GM23338 (cell line): ENCODE results near the gene ACAD9. TPM values are rescaled to one million over a fixed set of nuclear protein-coding genes. Genes with fewer than 3 reads are reported as not detected.

Experiments
- ATAC-seq: fragments of 200-7000 bp; cut with Tn5 transposase; 3 replicates; pipeline ENCODE4 v1.9.1; 2020
- DNase-seq: peaks from one replicate; pipeline ENCODE4 v3.0.0-alpha.2; 2015; ENCODE audit warnings: low spot score
- H2AFZ ChIP-seq: fragments of 200-600 bp; sonication (generic); 2 replicates; pipeline ENCODE4 v1.8.0; 2016; ENCODE audit warnings: antibody characterized with exemption, mild to moderate bottlenecking, moderate library complexity
- H3F3A ChIP-seq: fragments of 200-600 bp; sonication (generic); replicated peaks from 2 replicates; pipeline ENCODE4 v1.8.0; 2017; ENCODE audit warnings: antibody characterized with exemption, mixed run types, low read depth
- H3K27ac ChIP-seq: fragments of 200-600 bp; sonication (generic); 2 replicates; pipeline ENCODE4 v1.6.1; 2016; ENCODE audit warnings: low read depth
- H3K27me3 ChIP-seq: fragments of 200-600 bp; sonication (generic); 2 replicates; pipeline ENCODE4 v1.8.0; 2016; ENCODE audit warnings: mild to moderate bottlenecking, mixed run types, moderate library complexity; ENCODE audit not compliant: insufficient read depth
- H3K36me3 ChIP-seq: fragments of 200-600 bp; sonication (generic); 2 replicates; pipeline ENCODE4 v1.8.0; 2016; ENCODE audit warnings: mild to moderate bottlenecking; ENCODE audit not compliant: insufficient read depth
- H3K4me1 ChIP-seq: fragments of 200-600 bp; sonication (generic); 2 replicates; pipeline ENCODE4 v1.8.0; 2016; ENCODE audit warnings: mild to moderate bottlenecking, moderate library complexity; ENCODE audit not compliant: insufficient read depth
- H3K4me2 ChIP-seq: fragments of 200-600 bp; sonication (generic); 2 replicates; pipeline ENCODE4 v1.7.1; 2017; ENCODE audit warnings: mixed run types
- H3K4me3 ChIP-seq: fragments of 200-600 bp; sonication (generic); 2 replicates; pipeline ENCODE4 v1.6.1; 2016; ENCODE audit warnings: mixed run types
- H3K79me2 ChIP-seq: fragments of 200-600 bp; sonication (generic); replicated peaks from 2 replicates; pipeline ENCODE4 v1.8.0; 2017; ENCODE audit warnings: mild to moderate bottlenecking; ENCODE audit not compliant: insufficient read depth
- H3K9me2 ChIP-seq: fragments of 200-600 bp; sonication (generic); 2 replicates; pipeline ENCODE4 v1.8.0; 2017; ENCODE audit not compliant: insufficient read depth
- H4K20me1 ChIP-seq: fragments of 200-600 bp; sonication (generic); replicated peaks from 2 replicates; pipeline ENCODE4 v1.8.0; 2017; ENCODE audit warnings: mild to moderate bottlenecking; ENCODE audit not compliant: insufficient read depth
- H3K27ac Mint-ChIP-seq: 2 replicates; pipeline ENCODE4 v1.8.0; 2020; ENCODE audit warnings: inconsistent platforms, mild to moderate bottlenecking, moderate library complexity, mixed read lengths
- H3K27me3 Mint-ChIP-seq: 3 replicates; pipeline ENCODE4 v1.8.0; 2022; ENCODE audit warnings: low read depth, mild to moderate bottlenecking, moderate library complexity, mixed read lengths, inconsistent platforms; ENCODE audit not compliant: insufficient read depth, poor library complexity
- H3K36me3 Mint-ChIP-seq: 3 replicates; pipeline ENCODE4 v1.8.0; 2021; ENCODE audit warnings: low read depth, mild to moderate bottlenecking, inconsistent platforms, moderate library complexity, mixed read lengths
- H3K4me1 Mint-ChIP-seq: 3 replicates; pipeline ENCODE4 v1.8.0; 2020; ENCODE audit warnings: mild to moderate bottlenecking, inconsistent platforms, mixed read lengths
- H3K4me3 Mint-ChIP-seq: 3 replicates; pipeline ENCODE4 v1.8.0; 2021; ENCODE audit warnings: moderate library complexity, mild to moderate bottlenecking, inconsistent platforms, mixed read lengths
- H3K9me3 Mint-ChIP-seq: 3 replicates; pipeline ENCODE4 v1.8.0; 2020; ENCODE audit warnings: moderate library complexity, mild to moderate bottlenecking, inconsistent platforms, mixed read lengths
- CREB1 ChIP-seq: fragments of 250-450 bp; sonication (Bioruptor Pico); IDR thresholded peaks from 2 replicates; pipeline ENCODE4 v1.5.0; 2020; ENCODE audit warnings: low read depth, mild to moderate bottlenecking, moderate library complexity
- ETS1 ChIP-seq: IDR thresholded peaks from 2 replicates; pipeline ENCODE4 v1.6.1; 2016; ENCODE audit warnings: antibody characterized with exemption
- EZH2 ChIP-seq: fragments of 200-600 bp; sonication (generic); IDR thresholded peaks from one replicate; pipeline ENCODE4 v1.8.0; 2017; ENCODE audit warnings: antibody characterized with exemption, mild to moderate bottlenecking, low read depth; ENCODE audit not compliant: unreplicated experiment
- EZH2phosphoT487 ChIP-seq: fragments of 200-600 bp; sonication (generic); IDR thresholded peaks from one replicate; pipeline ENCODE4 v1.8.1; 2018; ENCODE audit warnings: antibody characterized with exemption; ENCODE audit not compliant: unreplicated experiment
- JUNB ChIP-seq: IDR thresholded peaks from one replicate; pipeline ENCODE4 v1.6.1; 2016; ENCODE audit warnings: antibody characterized with exemption; ENCODE audit not compliant: unreplicated experiment
- NANOG ChIP-seq: IDR thresholded peaks from 2 replicates; pipeline ENCODE4 v1.6.1; 2016; ENCODE audit warnings: antibody characterized with exemption, borderline replicate concordance
- POLR2AphosphoS5 ChIP-seq: IDR thresholded peaks from 2 replicates; pipeline ENCODE4 v1.6.1; 2016; ENCODE audit warnings: antibody characterized with exemption, low read depth
- STAT1 ChIP-seq: IDR thresholded peaks from one replicate; pipeline ENCODE4 v1.6.1; 2016; ENCODE audit warnings: antibody characterized with exemption; ENCODE audit not compliant: unreplicated experiment
- ZNF114 ChIP-seq: fragments of 250-450 bp; sonication (Bioruptor Pico); IDR thresholded peaks from 2 replicates; pipeline ENCODE4 v1.5.0; 2020; ENCODE audit warnings: mild to moderate bottlenecking, moderate library complexity
- ZNF331 ChIP-seq: fragments of 250-450 bp; sonication (Bioruptor Pico); IDR thresholded peaks from 2 replicates; pipeline ENCODE4 v1.5.0; 2020; ENCODE audit warnings: low read depth, mild to moderate bottlenecking, moderate library complexity
- ZNF462 ChIP-seq: fragments of 250-450 bp; sonication (Bioruptor Pico); IDR thresholded peaks from 2 replicates; pipeline ENCODE4 v1.5.0; 2020; ENCODE audit warnings: mild to moderate bottlenecking, moderate library complexity
- long read RNA-seq: library from polyadenylated mRNA; unstranded; transcript quantifications from one replicate; pipeline ENCODE4 v2.0.0, GENCODE V29; 2020; ENCODE audit not compliant: unreplicated experiment
- polyA plus RNA-seq: library from polyadenylated mRNA; unstranded; fragments of >200 nt; fragmentation: Nextera tagmentation; extraction: Ambion mirVana; gene quantifications from 2 replicates; pipeline ENCODE4 v1.2.1, GENCODE V29; 2016
- total RNA-seq: library from RNA; depleted of rRNA; stranded (reverse); fragments of >200 nt; shearing (Covaris generic); gene quantifications from 2 replicates; pipeline ENCODE4 v1.2.3, GENCODE V29; 2014; rRNA removed
- TF ChIP-seq, protein P1 (sequence below): IDR thresholded peaks from one replicate; pipeline ENCODE4 v1.6.1; 2018; ENCODE audit warnings: antibody characterized with exemption; ENCODE audit not compliant: unreplicated experiment
- TF ChIP-seq, protein P2 (sequence below), 2 experiments: fragments of 200-600 bp in 1 of 2; sonication (generic) in 1 of 2; conservative IDR thresholded peaks; 2 replicates each; pipeline versions ENCODE4 v1.5.1 to v1.6.1; 2016 to 2017; ENCODE audit warnings: antibody characterized with exemption in 2 of 2, low read depth in 2 of 2, mild to moderate bottlenecking in 2 of 2, moderate library complexity in 1 of 2

ACAD9 gene
- total RNA-seq (27.5 and 36.4 TPM in 2 replicates), polyA plus RNA-seq (21.2 and 23.7 TPM in 2 replicates)
- long read RNA-seq, transcript ACAD9-201 (18 exons, 2,454 nt): major isoform, 9 of 15 reads
- long read RNA-seq, partial matches to known transcripts: 1 of 15 reads
- long read RNA-seq, other reads (novel, unspliced or antisense): 3 of 15 reads

GRCh38 chr3:128879125-128879969 is at the start of gene ACAD9:
Gene ACAD9, plus strand, starts transcription at chr3:128879620. Its CDS starts 72 bp downstream, at chr3:128879692.
- ATAC-seq (peak; percentile 74), DNase-seq (peak; percentile 98)
- peak within 1 kb of the TSS; percentile 80 for H2AFZ ChIP-seq
- peaks cover 27% of the 10 kb centered on the region for H3K4me1 Mint-ChIP-seq
- peak within 1 kb of the TSS; percentile 97 for H3K4me2 ChIP-seq
- H4K20me1 ChIP-seq: no peaks in the 10 kb centered on the region; the same call in 1 of the 2 replicates
- H3K4me3 ChIP-seq: peak within 1 kb of the TSS; percentile 81
- H3K9me3 Mint-ChIP-seq: no peaks in the 10 kb centered on the region
- peaks cover 19% of the 10 kb centered on the region; the same call in 1 of the 2 replicates for H3K4me1 ChIP-seq
- H3K27ac ChIP-seq: peak within 1 kb of the TSS; percentile 91
- TF ChIP-seq, protein P1, sequence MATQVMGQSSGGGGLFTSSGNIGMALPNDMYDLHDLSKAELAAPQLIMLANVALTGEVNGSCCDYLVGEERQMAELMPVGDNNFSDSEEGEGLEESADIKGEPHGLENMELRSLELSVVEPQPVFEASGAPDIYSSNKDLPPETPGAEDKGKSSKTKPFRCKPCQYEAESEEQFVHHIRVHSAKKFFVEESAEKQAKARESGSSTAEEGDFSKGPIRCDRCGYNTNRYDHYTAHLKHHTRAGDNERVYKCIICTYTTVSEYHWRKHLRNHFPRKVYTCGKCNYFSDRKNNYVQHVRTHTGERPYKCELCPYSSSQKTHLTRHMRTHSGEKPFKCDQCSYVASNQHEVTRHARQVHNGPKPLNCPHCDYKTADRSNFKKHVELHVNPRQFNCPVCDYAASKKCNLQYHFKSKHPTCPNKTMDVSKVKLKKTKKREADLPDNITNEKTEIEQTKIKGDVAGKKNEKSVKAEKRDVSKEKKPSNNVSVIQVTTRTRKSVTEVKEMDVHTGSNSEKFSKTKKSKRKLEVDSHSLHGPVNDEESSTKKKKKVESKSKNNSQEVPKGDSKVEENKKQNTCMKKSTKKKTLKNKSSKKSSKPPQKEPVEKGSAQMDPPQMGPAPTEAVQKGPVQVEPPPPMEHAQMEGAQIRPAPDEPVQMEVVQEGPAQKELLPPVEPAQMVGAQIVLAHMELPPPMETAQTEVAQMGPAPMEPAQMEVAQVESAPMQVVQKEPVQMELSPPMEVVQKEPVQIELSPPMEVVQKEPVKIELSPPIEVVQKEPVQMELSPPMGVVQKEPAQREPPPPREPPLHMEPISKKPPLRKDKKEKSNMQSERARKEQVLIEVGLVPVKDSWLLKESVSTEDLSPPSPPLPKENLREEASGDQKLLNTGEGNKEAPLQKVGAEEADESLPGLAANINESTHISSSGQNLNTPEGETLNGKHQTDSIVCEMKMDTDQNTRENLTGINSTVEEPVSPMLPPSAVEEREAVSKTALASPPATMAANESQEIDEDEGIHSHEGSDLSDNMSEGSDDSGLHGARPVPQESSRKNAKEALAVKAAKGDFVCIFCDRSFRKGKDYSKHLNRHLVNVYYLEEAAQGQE: no peak
- TF ChIP-seq ZNF114 (CRISPR knock-in tag): no peak
- TF ChIP-seq CREB1 (CRISPR knock-in tag): peak; percentile 100
- TF ChIP-seq ETS1: no peak; the same call in 1 of the 2 replicates
- no peak for TF ChIP-seq JUNB
- peak; percentile 91 for TF ChIP-seq POLR2AphosphoS5
- no peak for TF ChIP-seq EZH2
- TF ChIP-seq, protein P2, sequence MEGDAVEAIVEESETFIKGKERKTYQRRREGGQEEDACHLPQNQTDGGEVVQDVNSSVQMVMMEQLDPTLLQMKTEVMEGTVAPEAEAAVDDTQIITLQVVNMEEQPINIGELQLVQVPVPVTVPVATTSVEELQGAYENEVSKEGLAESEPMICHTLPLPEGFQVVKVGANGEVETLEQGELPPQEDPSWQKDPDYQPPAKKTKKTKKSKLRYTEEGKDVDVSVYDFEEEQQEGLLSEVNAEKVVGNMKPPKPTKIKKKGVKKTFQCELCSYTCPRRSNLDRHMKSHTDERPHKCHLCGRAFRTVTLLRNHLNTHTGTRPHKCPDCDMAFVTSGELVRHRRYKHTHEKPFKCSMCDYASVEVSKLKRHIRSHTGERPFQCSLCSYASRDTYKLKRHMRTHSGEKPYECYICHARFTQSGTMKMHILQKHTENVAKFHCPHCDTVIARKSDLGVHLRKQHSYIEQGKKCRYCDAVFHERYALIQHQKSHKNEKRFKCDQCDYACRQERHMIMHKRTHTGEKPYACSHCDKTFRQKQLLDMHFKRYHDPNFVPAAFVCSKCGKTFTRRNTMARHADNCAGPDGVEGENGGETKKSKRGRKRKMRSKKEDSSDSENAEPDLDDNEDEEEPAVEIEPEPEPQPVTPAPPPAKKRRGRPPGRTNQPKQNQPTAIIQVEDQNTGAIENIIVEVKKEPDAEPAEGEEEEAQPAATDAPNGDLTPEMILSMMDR (conservative IDR thresholded peaks at IDR 0.05; ENCODE audit: low read depth in 2 of 2): no peak
- TF ChIP-seq ZNF331 (CRISPR knock-in tag): no peak
- no peak for TF ChIP-seq ZNF462 (CRISPR knock-in tag)
- TF ChIP-seq EZH2phosphoT487: no peak
- TF ChIP-seq STAT1: no peak
- no peak for TF ChIP-seq NANOG
- peak within 1 kb of the TSS; percentile 99 for H3K27ac Mint-ChIP-seq
- H3K79me2 ChIP-seq: peaks cover 52% of the 10 kb centered on the region
- no peaks in the 10 kb centered on the region for H3K27me3 ChIP-seq
- peaks cover 7% of the 10 kb centered on the region; the same call in 2 of the 3 replicates for H3K36me3 Mint-ChIP-seq
- H3K27me3 Mint-ChIP-seq: peaks cover 16% of the 10 kb centered on the region
- no peaks in the 10 kb centered on the region for H3F3A ChIP-seq
- H3K4me3 Mint-ChIP-seq: peak within 1 kb of the TSS; percentile 93
- H3K36me3 ChIP-seq: no peaks in the 10 kb centered on the region
- H3K9me2 ChIP-seq: no peaks in the 10 kb centered on the region
